GM20000 (cell line): Measurements from ENCODE around the gene OR6S1.

ENCODE experiments used
- DNase-seq: peaks from one replicate; pipeline ENCODE4 v3.0.0; 2012; ENCODE audit warnings: low spot score
- CTCF ChIP-seq: IDR thresholded peaks from 2 replicates; pipeline ENCODE4 v1.5.1; 2012; ENCODE audit warnings: mild to moderate bottlenecking, control low read depth; ENCODE audit errors: extremely low read depth, missing control alignments

Gene OR6S1

GRCh38 chr14:20611277-20611676 is 30.2 kb downstream of the OR6S1 start:
- no peak for DNase-seq
- TF ChIP-seq CTCF: no peak

- peak; percentile 62 for DNase-seq
- TF ChIP-seq CTCF: no peak
Observed at GRCh38 chr14:20610002-20610765, 31.3 kb downstream of the OR6S1 start.

- peak; percentile 79 for DNase-seq
- peak; percentile 84 for TF ChIP-seq CTCF
Observed at GRCh38 chr14:20609215-20610001, 32.1 kb downstream of the OR6S1 start.

- TF ChIP-seq CTCF: no peak
Observed at GRCh38 chr14:20608383-20609110, 32.9 kb downstream of the OR6S1 start.

GRCh38 chr14:20607617-20608016 is 33.9 kb downstream of the OR6S1 start:
- DNase-seq: no peak
- TF ChIP-seq CTCF: no peak

More at GRCh38 chr14:20608383-20609110, 32.9 kb downstream of the OR6S1 start:
- no peak for DNase-seq

- DNase-seq: no peak
- TF ChIP-seq CTCF: no peak
Observed at GRCh38 chr14:20606902-20607242, 34.6 kb downstream of the OR6S1 start.
